Ammon's horn (tissue), 1 donor: ENCODE measurements around the gene FTSJ1.

ENCODE experiments used
- DNase-seq: peaks from one replicate; pipeline ENCODE4 v3.0.0-alpha.2; 2016; ENCODE audit warnings: low spot score

Gene FTSJ1

GRCh38 chrX:48470833-48471118 lies 5.2 kb upstream of the FTSJ1 start:
- DNase-seq: no peak

DNA sequence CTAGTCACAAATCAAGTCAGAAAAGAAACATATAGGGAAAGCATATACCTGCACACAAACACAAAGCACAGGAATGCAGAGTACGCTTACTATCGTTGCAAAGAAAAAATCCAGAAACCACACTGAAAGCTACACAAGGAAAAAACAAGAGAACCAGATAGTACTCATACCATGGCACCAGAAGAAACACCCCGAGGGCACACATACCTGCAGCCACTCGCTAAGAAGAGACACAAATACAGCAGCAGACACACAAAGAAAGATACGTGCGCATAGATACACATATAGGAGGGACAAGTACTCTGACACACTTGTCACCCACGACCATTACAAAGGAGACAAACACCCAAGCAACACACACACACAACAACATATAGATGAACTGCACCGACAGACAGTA lies 4.5 kb upstream of the FTSJ1 start:
- no peak for DNase-seq

GRCh38 chrX:48472225-48472624 lies 3.8 kb upstream of the FTSJ1 start:
- no peak for DNase-seq

DNA sequence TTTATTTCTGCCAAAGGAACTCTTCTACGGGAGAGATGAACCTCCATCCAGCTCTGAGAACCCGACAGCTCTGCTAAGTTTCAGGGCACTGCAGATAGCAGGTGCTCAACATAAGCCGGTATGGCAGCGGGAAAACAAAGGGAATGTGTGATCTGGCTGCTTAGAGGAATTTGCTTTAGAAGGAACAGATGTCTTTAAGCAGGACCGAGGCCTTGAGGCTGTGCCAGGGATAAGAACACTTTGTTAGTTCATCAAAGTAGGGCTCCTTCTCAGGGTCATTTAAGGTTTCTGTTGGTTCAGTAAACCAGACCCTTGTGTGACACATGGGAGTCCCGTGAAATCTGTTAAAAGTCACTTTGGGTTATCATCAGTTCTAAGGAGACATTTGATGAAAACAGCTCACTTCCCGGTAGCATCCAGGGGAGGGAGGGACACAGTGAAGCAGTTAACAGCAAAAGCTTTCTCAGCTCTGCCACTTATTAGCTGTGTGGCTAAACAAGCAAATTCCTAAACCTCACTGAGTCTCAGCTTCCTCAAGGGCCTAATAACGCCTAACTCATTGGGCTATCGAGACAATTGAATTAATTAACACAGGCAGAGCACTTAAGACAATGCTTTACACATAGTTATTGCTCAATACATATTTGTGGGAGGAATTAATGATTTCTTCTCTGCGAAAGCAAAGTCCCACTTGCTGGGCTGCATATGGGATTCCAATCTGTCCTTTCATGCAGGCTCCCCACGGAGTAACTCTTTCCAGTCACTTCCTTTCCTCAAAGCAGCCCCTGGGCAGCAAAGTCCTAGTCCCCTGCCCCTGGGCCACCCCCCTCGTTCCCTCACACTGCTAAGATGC lies 2.9 kb upstream of the FTSJ1 start:
- no peak for DNase-seq

GRCh38 chrX:48473704-48473990 lies 2.4 kb upstream of the FTSJ1 start:
- DNase-seq: no peak

GRCh38 chrX:48474127-48474526 lies 1.9 kb upstream of the FTSJ1 start:
- DNase-seq: no peak

GRCh38 chrX:48474581-48474980 lies 1.4 kb upstream of the FTSJ1 start:
- no peak for DNase-seq

- no peak for DNase-seq
Measured at GRCh38 chrX:48475296-48475695, 703 bp upstream of the FTSJ1 start.

DNA sequence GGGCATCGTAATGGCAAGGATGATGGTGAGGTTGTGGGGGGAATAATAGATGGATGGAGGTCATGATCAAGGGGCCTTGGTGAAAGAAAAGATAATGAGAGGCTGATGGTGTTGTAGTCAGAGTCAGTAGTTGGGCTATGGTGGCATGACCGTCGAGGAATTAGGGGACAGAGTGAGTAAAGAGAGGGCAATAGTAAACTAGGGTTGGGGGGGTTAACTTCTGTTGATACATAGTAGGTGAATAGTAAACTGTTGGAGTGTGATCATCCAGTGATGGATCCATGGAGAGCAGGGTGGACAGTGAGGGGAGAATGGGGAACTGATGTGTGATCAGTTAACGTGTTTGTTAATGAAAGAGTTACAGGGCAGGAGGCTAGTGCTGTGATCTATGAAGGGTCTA lies 920 bp downstream of the FTSJ1 start:
- no peak for DNase-seq

GRCh38 chrX:48477960-48478755 lies 2.2 kb downstream of the FTSJ1 start:
- DNase-seq: no peak

- no peak for DNase-seq
Measured at GRCh38 chrX:48478806-48479205, 2.8 kb downstream of the FTSJ1 start.

DNA sequence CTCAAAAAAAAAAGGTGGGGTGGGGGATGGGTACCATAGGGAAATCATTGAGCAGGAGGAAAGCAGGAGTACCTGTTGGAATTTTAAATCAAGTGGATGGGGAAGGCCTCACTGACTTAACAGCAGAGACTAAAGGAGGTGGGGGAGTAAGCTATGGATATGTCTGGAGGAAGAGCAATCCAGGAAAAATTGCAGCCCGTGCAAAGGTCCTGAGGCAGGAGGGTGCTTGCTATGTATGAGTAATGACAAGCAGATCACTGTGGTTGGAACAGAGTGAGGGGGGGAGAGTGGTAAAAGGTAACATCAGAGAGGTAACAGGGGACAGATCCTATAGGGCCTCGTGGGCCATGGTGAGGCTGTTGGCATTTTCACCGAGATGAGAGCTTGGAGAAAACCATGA lies 4.1 kb downstream of the FTSJ1 start:
- DNase-seq: no peak

DNA sequence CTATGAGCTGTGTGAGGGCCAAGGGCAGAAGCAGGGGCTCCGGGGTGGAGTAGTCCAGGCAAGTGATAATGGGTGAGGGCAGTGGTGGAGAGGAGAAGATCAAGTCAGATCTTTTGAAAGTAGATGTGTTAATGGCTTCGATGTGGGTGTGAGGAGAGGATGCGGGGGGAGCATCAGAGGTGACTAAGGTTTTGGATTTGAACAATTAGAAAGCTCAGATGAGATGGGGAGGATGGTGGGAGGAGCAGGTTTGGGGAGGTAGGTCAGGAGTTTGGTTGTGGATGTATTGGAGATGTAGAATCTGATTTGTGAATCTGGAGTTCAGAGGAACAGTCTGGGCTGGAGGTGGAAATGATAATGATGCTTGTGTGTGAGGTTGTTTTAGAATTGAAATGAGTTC lies 4.6 kb downstream of the FTSJ1 start:
- no peak for DNase-seq

GRCh38 chrX:48482526-48482925 lies 6.5 kb downstream of the FTSJ1 start:
- no peak for DNase-seq

DNA sequence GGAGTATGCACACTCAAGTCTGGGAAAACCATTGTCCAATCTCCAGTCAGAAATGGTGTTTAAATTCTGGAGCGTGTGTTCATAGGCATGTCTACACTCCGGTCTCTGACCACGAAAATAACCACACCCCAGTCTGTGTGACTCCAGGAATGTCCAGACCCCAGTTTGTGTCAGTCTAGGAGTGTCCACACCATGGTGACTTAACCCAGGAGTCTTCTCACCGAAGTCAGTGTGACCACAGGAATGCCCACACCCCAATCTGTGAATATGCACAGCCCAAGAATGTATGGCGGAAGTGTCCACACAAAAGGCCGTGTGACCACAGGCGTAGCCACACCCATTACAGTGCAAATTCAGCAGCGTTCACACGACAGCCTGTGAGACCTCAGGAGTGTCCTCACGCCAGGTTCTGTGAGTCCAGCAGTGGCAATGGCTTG lies 11.4 kb downstream of the FTSJ1 start:
- no peak for DNase-seq

DNA sequence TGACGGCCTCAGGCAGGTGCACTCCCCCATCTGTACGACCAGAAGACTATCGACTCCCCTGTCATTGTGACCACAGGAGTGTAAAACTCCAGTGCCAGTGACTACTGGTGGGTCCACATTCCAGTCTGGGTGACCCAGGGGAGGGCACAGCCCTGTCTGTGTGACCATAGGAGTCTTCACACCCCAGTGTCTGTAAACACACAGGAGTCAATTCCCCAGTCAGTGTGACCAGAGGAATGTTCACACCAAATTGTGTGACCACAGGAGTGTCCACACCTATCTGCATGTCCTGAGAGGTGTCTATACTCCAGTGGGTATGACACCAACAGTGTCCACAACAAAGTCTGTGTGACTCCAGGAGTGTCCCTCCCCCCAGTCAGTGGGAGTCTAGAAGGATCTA lies 12.0 kb downstream of the FTSJ1 start:
- no peak for DNase-seq

- no peak for DNase-seq
Measured at GRCh38 chrX:48489296-48489695, 13.3 kb downstream of the FTSJ1 start.

GRCh38 chrX:48489892-48490291 lies 13.9 kb downstream of the FTSJ1 start:
- DNase-seq: no peak

- no peak for DNase-seq
Measured at GRCh38 chrX:48490661-48491060, 14.7 kb downstream of the FTSJ1 start.

DNA sequence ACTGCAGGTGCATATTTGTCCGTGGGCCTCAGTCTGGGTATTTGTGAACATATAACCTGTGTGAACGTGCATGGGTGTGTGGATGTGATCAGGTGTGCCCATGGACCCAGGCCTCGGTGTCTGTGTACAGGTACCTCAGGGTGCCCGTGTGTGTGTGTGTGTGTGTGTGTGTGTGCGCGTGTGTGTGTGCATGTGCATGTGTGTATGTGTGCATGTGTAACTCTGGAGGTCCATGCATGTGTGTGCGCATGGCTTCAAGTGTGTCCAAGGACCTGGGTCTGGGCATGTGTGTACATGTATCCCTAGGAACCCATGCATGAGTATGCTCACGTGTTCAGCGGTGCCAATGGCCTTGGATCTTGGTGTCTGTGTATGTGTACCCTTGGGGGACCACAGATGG lies 15.8 kb downstream of the FTSJ1 start:
- no peak for DNase-seq

DNA sequence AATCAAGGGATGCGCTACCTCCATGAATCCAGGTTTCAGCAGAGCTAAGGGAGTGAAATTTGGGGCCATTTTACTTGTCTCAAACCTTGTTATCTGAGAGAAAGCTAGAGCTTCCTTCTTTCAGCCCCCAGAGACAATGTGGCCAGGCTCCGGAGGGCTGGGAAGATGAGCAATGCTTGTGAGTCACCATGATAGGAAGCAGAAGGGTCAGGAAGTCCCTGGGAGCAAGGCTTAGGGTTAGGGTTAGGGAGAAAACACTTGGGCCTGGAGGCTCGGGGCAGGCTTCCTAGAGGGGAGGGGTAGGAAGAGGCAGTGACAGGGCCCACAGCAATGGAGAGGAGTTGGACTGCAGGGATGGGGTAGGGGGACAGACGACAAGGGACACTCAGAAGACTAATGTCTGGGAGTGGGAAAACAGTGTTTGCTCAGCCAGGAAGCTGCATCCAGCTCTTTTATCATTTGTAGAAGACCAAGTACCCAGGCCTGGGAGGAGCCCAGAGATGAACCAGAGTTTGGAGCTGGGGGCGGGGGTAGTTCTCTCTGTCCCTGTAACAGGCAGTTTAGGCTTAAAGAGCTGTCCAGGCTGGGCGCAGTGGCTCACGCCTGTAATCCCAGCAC lies 16.4 kb downstream of the FTSJ1 start:
- no peak for DNase-seq

DNA sequence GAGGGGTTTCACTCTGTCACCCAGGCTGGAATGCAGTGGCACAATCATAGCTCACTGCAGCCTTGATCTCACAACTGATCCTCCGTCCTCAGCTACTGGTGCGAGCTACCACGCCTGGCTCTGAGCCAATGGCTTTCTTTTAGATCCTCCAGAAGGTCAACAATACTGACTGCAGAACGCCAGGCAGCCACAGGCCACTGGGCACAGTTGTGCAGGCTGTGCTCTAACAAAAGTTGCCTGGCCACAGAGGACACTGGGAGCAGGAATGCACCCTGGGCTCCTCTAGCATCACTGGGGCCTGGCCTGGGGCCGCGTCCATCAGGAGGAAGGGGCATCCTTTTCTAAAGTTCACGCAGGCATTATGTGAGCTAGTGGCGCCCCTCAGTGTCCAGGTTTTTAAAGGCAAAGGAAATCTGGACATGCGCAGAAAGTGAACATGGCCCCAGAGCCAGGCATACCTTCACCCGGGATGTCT lies 17.9 kb downstream of the FTSJ1 start:
- peak; percentile 45 for DNase-seq

GRCh38 chrX:48496660-48497059 lies 20.7 kb downstream of the FTSJ1 start:
- DNase-seq: no peak
